Measurements from ENCODE around the gene CAV2. TPM values are rescaled to one million over a fixed set of nuclear protein-coding genes. Genes with fewer than 3 reads are reported as not detected.
A peak's percentile ranks its signal among the peaks of the same experiment; 100 is the strongest.

The CAV2 gene
- total and polyA plus RNA-seq, 10 donors: 15.5 to 107 (median 72.7) TPM

DNA sequence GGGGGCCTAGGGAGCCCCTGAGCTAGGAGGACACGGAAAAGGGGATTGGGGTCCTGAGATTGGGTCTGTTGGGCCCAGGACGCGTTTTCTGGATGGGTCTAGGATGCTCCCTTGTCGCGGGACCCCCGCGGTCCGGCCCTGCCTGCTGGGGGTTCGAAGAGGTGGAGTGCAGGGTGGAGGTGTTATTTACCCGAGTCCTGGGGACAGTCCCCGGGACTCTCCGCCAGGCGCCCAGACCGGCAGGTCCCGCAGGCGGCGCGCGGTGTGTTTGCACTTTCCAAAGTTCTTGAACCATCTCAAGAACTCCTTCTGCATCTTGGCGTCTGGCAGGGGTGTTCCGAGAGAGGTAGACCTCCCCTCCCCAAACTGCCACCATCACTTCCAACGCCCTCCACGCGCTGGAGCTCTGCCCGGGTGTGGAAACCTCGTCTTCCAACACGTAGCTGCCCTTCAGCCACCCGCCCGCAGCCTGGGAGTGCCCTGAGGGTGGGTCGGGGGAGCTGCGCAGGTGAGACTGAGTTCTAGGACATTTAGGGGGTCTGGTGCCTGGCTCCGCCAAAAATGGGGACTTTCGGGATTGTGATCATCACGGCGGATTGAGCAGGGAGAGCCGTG lies 25.9 kb downstream of the CAV2 start:
- no peaks in the 10 kb centered on the region for H3K36me3 ChIP-seq
- H3K9me3 ChIP-seq: no peaks in the 10 kb centered on the region
- WGBS, 5 donors: 0 to 1% (median 1%) methylated on average over 22 to 36 of the region's 36 CpGs
- peaks cover 5 to 63% (median 42%) of the 10 kb centered on the region in 6 donors for H3K4me1 ChIP-seq
- intact Hi-C loops (cut with DNase I; ENCODE audit: low total_unique reads): loop anchor here (10.0 kb wide), 2 partner anchors 59 to 271 kb away; no protein-coding TSS in a partner anchor
- peak overlapping the region; percentile 59 to 91 (median 88) for H3K27ac ChIP-seq
- peak; percentile 83 for DNase-seq
- H3K27me3 ChIP-seq (replicated peaks in 1 of 7): peaks cover 0 to 46% (median 22%) of the 10 kb centered on the region in 7 donors
- H3K4me3 ChIP-seq: peak overlapping the region; percentile 38 to 81 (median 58)
- TF ChIP-seq POLR2AphosphoS5 (IDR thresholded peaks at IDR 0.05): no peak
- no peak for TF ChIP-seq POLR2A (IDR thresholded peaks at IDR 0.05)
- TF ChIP-seq, protein P1, sequence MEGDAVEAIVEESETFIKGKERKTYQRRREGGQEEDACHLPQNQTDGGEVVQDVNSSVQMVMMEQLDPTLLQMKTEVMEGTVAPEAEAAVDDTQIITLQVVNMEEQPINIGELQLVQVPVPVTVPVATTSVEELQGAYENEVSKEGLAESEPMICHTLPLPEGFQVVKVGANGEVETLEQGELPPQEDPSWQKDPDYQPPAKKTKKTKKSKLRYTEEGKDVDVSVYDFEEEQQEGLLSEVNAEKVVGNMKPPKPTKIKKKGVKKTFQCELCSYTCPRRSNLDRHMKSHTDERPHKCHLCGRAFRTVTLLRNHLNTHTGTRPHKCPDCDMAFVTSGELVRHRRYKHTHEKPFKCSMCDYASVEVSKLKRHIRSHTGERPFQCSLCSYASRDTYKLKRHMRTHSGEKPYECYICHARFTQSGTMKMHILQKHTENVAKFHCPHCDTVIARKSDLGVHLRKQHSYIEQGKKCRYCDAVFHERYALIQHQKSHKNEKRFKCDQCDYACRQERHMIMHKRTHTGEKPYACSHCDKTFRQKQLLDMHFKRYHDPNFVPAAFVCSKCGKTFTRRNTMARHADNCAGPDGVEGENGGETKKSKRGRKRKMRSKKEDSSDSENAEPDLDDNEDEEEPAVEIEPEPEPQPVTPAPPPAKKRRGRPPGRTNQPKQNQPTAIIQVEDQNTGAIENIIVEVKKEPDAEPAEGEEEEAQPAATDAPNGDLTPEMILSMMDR (IDR thresholded peaks at IDR 0.05 in 8 of 11, conservative IDR thresholded peaks at IDR 0.05 in 3 of 11): no peak

DNA sequence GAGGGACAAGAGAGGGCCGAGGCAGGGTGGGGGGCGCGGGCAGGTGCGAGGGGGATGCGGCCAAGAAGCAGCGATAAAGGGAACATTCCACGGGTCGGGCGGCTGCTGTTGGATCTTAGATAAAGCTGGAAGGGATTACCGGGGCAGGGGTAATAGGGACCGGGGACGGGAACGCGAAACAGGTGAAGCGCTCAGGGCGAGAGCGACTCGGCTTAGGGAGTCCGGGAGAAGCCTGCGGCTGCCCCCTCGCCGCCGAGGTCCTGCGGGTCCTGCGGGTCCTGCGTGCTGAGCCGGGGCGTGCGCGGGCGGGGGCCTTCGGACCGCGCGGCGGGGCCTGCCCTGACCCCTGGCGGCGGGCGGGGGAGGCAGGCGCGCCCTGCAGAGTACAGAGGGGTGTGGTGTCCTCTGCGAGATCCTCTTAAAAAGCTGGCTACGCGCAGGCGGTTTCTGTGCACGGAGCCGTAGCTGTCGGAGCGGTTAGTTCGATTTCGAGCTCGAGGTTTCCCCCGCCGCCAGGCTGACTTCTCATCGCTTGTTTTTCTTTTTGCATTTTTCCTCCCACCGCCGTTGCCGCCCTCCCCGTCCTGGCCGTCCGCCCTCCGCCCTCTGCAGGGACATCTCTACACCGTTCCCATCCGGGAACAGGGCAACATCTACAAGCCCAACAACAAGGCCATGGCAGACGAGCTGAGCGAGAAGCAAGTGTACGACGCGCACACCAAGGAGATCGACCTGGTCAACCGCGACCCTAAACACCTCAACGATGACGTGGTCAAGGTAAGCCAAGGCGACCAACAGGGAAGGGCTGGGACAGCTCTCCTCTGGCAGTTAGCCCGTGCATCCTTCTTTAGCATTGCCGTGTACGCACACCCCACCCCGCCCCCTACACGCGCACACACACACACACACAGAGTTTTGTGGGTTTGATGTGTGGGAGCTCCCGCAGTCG lies 26.6 kb downstream of the CAV2 start:
- peak; percentile 93 for DNase-seq
- Histone ChIP-seq H3K27me3 (replicated peaks in 1 of 7) (peaks cover 0 to 46% (median 22%) of the 10 kb centered on the region in 7 donors), H3K27ac (peak overlapping the region; percentile 59 to 91 (median 88)), H3K4me1 (peaks cover 5 to 67% (median 42%) of the 10 kb centered on the region in 6 donors), H3K4me3 (peak overlapping the region; percentile 38 to 81 (median 58)), H3K36me3 (peaks cover 0 to 3% (median 0%) of the 10 kb centered on the region in 6 donors), H3K9me3 (no peaks in the 10 kb centered on the region)
- TF ChIP-seq, protein P1 (IDR thresholded peaks at IDR 0.05 in 8 of 11, conservative IDR thresholded peaks at IDR 0.05 in 3 of 11): peak in 10 of 11 experiments; percentile 19 to 94 (median 86)
- TF ChIP-seq POLR2A (IDR thresholded peaks at IDR 0.05) (peak in 1 of 3 donors; percentile 66), POLR2AphosphoS5 (IDR thresholded peaks at IDR 0.05) (peak; percentile 48 to 79 (median 78))
- 1 to 4% (median 1%) methylated on average over 63 to 83 of the region's 83 CpGs for WGBS, 5 donors
- intact Hi-C loops (cut with DNase I; ENCODE audit: low total_unique reads): loop anchor here (10.0 kb wide), 2 partner anchors 59 to 271 kb away; no protein-coding TSS in a partner anchor

DNA sequence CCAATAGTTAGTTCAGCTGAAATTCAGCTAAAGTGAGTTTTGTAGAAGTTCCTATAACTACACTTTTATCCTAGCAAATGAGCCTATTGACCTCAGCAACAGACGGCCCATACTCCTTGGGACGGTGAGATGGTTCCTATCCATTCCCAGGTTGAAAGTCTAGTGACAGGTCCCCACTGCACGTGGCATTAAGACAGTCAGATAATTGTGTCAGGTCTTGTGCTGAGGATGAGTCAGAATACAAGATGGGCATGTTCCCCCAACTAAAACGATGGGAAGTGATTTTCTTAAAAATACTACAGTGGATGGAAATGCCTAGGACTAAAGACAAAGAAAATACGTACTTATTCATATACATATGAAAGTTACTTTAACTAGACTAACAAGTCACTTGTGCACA lies 27.4 kb downstream of the CAV2 start:
- intact Hi-C loops (cut with DNase I; ENCODE audit: low total_unique reads): loop anchor here (10.0 kb wide), 2 partner anchors 58 to 272 kb away; no protein-coding TSS in a partner anchor
- Histone ChIP-seq H3K4me1 (peaks cover 5 to 67% (median 43%) of the 10 kb centered on the region in 6 donors), H3K4me3 (peak overlapping the region in 7 of 8 donors; percentile 48 to 81 (median 62)), H3K27me3 (replicated peaks in 1 of 7) (peaks cover 0 to 46% (median 22%) of the 10 kb centered on the region in 7 donors), H3K9me3 (no peaks in the 10 kb centered on the region), H3K36me3 (peaks cover 0 to 3% (median 0%) of the 10 kb centered on the region in 6 donors), H3K27ac (peak overlapping the region in 5 of 8 donors; percentile 30 to 91 (median 88))
- TF ChIP-seq, protein P1 (IDR thresholded peaks at IDR 0.05 in 8 of 11, conservative IDR thresholded peaks at IDR 0.05 in 3 of 11): no peak
- no peak for TF ChIP-seq POLR2AphosphoS5 (IDR thresholded peaks at IDR 0.05)
- TF ChIP-seq POLR2A (IDR thresholded peaks at IDR 0.05): no peak
- DNase-seq: no peak
- 43 to 55% (median 50%) methylated on average over 5 of the region's 5 CpGs for WGBS, 5 donors

Data from spleen (tissue), 11 donors.